ENCODE data around the gene LIFR. TPM values are rescaled to one million over a fixed set of nuclear protein-coding genes. Genes with fewer than 3 reads are reported as not detected.
A peak's percentile ranks its signal among the peaks of the same experiment; 100 is the strongest.

LIFR gene
- polyA plus RNA-seq, 12 donors, result 39.0 to 63.8 (median 44.4) TPM; not detected in 1

GRCh38 chr5:38442247-38442573 is 114.2 kb downstream of the LIFR start:
- DNase-seq, result no peak

- DNase-seq, result peak; percentile 94
These were observed 114.8 kb downstream of the LIFR start for GRCh38 chr5:38441453-38442246.

- DNase-seq, result no peak
These were observed 117.7 kb downstream of the LIFR start for GRCh38 chr5:38438757-38439156.

- no peak for DNase-seq
These were observed 121.3 kb downstream of the LIFR start for GRCh38 chr5:38434966-38435705.

- DNase-seq, result peak; percentile 76
These were observed 123.1 kb downstream of the LIFR start for GRCh38 chr5:38433160-38433861.

GRCh38 chr5:38431242-38431853 is 125.1 kb downstream of the LIFR start:
- DNase-seq, result no peak

- no peak for DNase-seq
These were observed 129.2 kb downstream of the LIFR start for GRCh38 chr5:38426986-38427950.

GRCh38 chr5:38426490-38426889 is 130.0 kb downstream of the LIFR start:
- DNase-seq, result no peak
